ENCODE measurements around the gene DAB2IP.

DNA sequence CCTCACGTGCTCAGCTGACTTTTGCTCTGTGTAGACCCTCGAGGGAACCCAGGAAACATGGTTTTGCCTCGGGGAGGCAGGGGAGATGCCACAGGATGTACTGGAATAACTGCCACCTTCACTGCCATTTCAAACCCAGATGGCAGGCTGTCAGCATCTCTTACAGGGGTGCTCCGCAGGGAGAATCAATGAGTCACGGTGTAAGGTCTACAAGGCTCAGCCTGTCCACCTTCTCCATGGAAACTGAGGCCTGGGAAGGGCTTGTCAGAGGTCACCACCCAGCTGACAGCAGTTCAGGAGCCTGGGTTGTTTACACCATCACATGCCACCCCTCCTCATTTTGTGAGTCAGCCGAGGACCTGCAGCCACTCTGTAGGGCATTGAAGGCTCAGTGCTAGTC is 30.8 kb downstream of the DAB2IP start:
- TF ChIP-seq, protein P1, sequence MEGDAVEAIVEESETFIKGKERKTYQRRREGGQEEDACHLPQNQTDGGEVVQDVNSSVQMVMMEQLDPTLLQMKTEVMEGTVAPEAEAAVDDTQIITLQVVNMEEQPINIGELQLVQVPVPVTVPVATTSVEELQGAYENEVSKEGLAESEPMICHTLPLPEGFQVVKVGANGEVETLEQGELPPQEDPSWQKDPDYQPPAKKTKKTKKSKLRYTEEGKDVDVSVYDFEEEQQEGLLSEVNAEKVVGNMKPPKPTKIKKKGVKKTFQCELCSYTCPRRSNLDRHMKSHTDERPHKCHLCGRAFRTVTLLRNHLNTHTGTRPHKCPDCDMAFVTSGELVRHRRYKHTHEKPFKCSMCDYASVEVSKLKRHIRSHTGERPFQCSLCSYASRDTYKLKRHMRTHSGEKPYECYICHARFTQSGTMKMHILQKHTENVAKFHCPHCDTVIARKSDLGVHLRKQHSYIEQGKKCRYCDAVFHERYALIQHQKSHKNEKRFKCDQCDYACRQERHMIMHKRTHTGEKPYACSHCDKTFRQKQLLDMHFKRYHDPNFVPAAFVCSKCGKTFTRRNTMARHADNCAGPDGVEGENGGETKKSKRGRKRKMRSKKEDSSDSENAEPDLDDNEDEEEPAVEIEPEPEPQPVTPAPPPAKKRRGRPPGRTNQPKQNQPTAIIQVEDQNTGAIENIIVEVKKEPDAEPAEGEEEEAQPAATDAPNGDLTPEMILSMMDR (IDR thresholded peaks at IDR 0.05; ENCODE audit: low read depth, low read length, poor library complexity, severe bottlenecking): no peak
- no peak for TF ChIP-seq EZH2phosphoT487 (IDR thresholded peaks at IDR 0.05; ENCODE audit: borderline replicate concordance, low read length)
